ENCODE data around the gene AKAP9.
"Not testable (repeated sequence)": the region's sequence is repeated elsewhere in the genome, so short reads cannot be mapped to it uniquely, and the experiment has no call there.

The AKAP9 gene

DNA sequence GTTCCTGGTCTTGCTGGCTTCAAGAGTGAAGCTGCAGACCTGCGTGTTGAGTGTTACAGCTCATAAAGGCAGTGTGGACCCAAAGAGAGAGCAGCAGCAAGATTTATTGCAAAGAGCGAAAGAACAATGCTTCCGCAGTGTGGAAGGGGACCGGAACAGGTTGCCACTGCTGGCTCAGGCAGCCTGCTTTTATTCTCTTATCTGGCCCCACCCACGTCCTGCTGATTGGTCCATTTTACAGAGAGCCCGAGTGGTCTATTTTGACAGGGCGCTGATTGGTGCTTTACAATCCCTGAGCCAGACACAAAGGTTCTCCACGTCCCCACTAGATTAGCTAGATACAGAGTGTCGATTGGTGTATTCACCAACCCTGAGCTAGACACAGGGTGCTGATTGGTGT is 202.1 kb downstream of the AKAP9 start:
- in situ Hi-C loops (cut with HindIII; ENCODE audit: low pct_ligation_motif_present, low pct_unique_long_range_greater_than_20kb, low sequenced_read_pairs); DNase-seq: not testable (repeated sequence)

DNA sequence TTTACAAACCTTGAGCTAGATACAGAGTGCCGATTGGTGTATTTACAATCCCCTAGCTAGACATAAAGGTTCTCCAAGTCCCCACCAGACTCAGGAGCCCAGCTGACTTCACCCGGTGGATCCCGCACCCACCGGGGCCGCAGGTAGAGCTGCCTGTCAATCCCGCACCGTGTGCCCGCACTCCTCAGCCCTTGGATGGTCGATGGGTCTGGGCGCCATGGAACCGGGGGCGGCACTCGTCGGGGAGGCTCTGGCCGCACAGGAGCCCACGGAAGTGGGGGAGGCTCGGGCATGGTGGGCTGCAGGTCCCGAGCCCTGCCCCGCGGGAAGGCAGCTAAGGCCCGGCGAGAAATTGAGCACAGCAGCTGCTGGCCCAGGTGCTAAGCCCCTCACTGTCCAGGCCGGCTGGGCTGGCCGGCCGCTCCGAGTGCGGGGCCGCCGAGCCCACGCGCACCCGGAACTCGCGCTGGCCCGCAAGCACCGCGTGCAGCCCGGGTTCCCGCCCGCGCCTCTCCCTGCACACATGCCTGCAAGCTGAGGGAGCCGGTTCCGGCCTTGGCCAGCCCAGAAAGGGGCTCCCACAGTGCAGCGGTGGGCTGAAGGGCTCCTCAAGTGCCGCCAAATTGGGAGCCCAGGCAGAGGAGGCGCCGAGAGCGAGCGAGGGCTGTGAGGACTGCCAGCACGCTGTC is 202.7 kb downstream of the AKAP9 start:
- in situ Hi-C loops (cut with HindIII; ENCODE audit: low pct_ligation_motif_present, low pct_unique_long_range_greater_than_20kb, low sequenced_read_pairs); DNase-seq: not testable (repeated sequence)

DNA sequence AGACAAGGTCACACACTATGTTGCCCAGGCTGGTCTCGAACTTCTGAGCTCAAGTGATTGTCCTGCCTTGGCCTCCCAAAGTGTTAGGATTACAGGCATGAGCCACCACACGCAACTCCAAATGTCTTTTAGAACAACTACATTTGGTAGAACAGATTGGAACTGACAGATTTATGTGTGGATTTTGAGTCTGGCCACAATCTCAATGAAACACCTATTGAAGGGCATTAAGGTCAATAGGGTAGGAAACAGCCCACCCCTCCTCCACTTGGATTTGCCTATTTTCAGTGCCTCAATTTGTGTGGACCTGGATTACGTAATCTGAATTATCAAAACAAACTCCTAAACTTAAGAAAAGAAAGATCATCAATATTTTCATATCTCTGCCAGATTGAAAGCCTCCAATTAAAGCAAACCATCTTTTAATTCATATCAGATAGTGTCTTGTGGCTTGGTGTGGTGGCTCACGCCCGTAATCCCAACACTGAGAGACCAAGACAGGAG is 209.1 kb downstream of the AKAP9 start:
- no peak for DNase-seq
- in situ Hi-C loops (cut with HindIII; ENCODE audit: low pct_ligation_motif_present, low pct_unique_long_range_greater_than_20kb, low sequenced_read_pairs): no loop called here

DNA sequence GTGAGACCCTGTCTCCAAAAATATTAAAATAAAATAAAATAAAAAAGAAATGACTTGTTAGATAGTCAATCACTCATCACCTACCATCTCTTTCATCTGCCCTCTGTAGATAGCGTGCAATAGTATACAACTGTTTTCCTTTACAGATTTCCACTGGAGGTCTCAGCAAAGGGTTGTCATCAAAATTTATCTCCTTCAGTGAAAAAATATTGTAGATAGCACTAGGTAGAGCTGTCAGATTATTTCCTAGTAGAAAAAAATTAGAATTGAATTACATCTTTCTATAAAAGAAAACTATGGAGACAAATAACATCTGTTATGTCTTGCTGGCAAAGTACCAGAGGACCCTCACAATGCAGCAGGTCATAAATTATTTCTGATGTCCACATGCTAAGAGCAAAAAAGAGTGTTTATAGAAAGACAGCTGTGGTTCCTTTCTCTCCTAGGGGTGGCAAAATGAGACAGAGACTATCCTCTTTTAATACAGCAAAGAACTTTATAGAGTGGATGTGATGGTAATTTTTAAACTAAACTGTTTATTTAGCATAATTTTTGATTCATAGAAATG is 209.9 kb downstream of the AKAP9 start:
- in situ Hi-C loops (cut with HindIII; ENCODE audit: low pct_ligation_motif_present, low pct_unique_long_range_greater_than_20kb, low sequenced_read_pairs): no loop called here

DNA sequence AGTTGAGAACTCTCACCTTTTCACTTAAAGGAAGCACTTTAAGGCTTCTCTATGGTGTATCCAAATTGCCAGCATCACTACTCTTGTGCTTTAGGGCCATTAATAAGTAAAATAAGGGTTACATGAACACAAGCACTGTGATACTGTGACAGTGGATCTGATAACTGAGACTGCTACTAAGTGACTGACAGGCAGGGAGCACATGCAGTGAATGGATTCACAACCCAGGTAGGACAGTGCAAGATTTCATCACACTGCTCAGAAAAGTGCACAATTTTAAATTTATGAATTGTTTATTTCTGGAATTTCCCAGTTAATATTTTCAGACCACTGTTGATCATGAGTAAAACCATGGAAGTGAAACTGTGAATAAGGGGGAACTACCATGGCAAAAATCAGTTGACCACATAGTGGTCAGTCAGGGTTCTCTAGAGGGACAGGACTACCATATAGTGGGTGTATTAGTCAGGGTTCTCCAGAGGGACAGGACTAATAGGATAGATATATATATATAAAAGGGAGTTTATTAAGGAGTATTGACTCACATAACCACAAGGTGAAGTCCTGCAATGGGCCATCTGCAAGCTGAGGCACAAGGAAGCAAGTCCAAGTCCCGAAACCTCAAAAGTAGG is 214.6 kb downstream of the AKAP9 start:
- in situ Hi-C loops (cut with HindIII; ENCODE audit: low pct_ligation_motif_present, low pct_unique_long_range_greater_than_20kb, low sequenced_read_pairs): no loop called here
- DNase-seq: no peak

More for the DNA sequence above, 209.9 kb downstream of the AKAP9 start:
- DNase-seq: no peak

DNA sequence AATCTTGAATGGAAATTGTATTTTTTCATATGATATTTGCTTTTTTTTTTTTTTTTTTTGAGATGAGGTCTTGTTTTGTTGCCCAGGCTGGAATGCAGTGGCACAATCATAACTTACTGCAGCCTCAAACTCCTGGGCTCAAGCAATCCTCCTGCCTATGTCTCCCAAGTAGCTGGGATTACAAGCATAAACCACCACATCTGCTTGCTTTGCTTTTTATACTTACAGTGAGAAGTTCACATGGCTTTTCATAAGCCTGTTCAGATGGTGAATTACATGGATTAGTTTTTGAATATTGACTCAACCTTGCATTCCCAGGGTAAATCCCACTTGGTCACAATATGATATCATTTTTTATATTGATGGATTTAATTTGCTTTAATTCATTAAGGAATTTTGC is 216.3 kb downstream of the AKAP9 start:
- in situ Hi-C loops (cut with HindIII; ENCODE audit: low pct_ligation_motif_present, low pct_unique_long_range_greater_than_20kb, low sequenced_read_pairs): no loop called here
- no peak for DNase-seq

DNA sequence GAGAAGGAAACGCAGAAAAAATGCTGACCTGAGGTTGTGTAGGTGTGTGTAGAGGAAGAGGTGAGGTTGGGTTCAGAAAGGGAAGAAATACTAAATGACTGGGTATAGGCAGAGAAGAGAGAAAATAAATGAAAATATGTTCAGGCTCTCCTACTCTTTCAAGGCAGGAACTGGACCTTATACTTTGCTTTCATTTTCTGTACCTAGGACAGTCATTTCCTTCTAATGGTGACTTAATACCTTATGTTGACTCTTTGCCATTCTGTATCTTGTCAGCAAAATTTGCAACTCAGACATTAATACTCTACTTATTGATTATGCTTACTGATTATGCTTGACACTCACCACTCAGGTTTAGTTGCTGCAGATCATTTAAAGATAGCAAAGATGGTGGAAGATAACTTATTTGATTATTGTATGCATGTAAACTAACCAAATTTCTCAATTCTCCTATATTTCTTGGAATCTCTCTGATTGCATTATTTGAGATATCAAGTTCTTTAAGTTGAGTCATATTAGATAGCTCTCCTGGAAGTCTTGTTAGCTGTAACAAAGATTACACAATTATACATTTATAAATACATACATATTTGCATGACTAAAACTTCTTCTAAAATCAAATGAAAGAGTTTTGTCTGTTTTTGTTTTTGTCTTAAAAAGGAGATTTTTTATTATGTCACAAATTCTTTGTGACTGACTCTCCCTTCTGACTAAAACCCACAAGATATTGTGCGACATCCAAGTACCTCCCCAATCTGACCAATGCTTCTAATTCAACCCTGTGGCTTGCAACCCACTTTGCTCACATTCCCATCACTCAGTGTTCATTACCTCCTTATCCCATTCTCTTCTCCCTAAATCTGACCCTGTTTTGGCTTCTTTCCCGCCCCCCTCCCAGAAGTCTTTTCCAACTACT is 218.3 kb downstream of the AKAP9 start:
- DNase-seq: peak; percentile 56
- in situ Hi-C loops (cut with HindIII; ENCODE audit: low pct_ligation_motif_present, low pct_unique_long_range_greater_than_20kb, low sequenced_read_pairs): no loop called here
